Bronchial epithelial cell (primary cell): ENCODE measurements around the gene GRK5. TPM values are rescaled to one million over a fixed set of nuclear protein-coding genes. Genes with fewer than 3 reads are reported as not detected.

Experiments
- DNase-seq: peaks from one replicate; pipeline ENCODE4 v3.0.0-alpha.2; 2010; ENCODE audit warnings: low read depth
- FAIRE-seq: peaks from 2 replicates; lab custom pipeline; 2011; peaks lifted over from hg19 to GRCh38; lab: Jason Lieb, UNC
- H3K27me3 ChIP-seq: 2 replicates; pipeline ENCODE4 v1.5.1; 2011; ENCODE audit warnings: low read length; ENCODE audit not compliant: control insufficient read depth, insufficient read depth
- H3K36me3 ChIP-seq: 2 replicates; pipeline ENCODE4 v1.5.1; 2011; ENCODE audit warnings: low read length; ENCODE audit not compliant: control insufficient read depth, insufficient read depth
- H3K4me3 ChIP-seq: 2 replicates; pipeline ENCODE4 v1.5.1; 2011; ENCODE audit warnings: mild to moderate bottlenecking, low read depth, low read length, control low read depth
- total RNA-seq: library from RNA; depleted of rRNA; stranded (reverse); fragments of >200 nt; gene quantifications from 2 replicates; pipeline ENCODE4 v1.2.1, GENCODE V29; 2014
- TF ChIP-seq, protein P1 (sequence below): IDR thresholded peaks from 2 replicates; pipeline ENCODE4 v1.5.1; 2011; ENCODE audit warnings: mild to moderate bottlenecking, moderate library complexity, low read length, control low read depth, inconsistent platforms; ENCODE audit not compliant: insufficient read depth, severe bottlenecking

The GRK5 gene
- total RNA-seq, 1 donor from 2014 or later = 2.4 TPM

DNA sequence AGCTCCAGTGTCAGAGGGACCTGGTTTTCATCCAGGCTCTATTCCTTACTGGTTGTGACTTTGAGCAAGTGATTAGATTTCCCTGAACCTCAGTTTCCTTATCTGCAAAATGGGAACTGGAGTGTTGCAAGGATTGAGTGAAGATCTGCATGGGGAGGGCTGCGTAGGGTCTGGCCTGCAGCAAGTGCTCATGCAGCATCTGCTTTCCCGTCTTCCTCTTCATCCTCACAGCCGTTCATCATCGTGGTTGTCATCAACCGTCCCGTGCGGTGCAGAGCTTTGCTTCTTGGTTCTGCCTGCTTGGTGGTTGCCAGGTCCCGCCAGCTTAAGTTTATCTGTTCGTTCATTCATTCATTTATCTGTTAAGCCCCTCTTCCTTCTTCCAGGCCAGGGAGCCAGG is 135.0 kb downstream of the GRK5 start:
- Histone ChIP-seq H3K27me3 (no peaks in the 10 kb centered on the region), H3K36me3 (no peaks in the 10 kb centered on the region), H3K4me3 (no peak overlapping the region)
- no peak for FAIRE-seq
- DNase-seq = no peak
- TF ChIP-seq, protein P1, sequence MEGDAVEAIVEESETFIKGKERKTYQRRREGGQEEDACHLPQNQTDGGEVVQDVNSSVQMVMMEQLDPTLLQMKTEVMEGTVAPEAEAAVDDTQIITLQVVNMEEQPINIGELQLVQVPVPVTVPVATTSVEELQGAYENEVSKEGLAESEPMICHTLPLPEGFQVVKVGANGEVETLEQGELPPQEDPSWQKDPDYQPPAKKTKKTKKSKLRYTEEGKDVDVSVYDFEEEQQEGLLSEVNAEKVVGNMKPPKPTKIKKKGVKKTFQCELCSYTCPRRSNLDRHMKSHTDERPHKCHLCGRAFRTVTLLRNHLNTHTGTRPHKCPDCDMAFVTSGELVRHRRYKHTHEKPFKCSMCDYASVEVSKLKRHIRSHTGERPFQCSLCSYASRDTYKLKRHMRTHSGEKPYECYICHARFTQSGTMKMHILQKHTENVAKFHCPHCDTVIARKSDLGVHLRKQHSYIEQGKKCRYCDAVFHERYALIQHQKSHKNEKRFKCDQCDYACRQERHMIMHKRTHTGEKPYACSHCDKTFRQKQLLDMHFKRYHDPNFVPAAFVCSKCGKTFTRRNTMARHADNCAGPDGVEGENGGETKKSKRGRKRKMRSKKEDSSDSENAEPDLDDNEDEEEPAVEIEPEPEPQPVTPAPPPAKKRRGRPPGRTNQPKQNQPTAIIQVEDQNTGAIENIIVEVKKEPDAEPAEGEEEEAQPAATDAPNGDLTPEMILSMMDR = no peak

- H3K36me3 ChIP-seq = no peaks in the 10 kb centered on the region
- no peaks in the 10 kb centered on the region for H3K27me3 ChIP-seq
- FAIRE-seq = peak; percentile 82
- DNase-seq = no peak
- TF ChIP-seq, protein P1 = no peak
- no peak overlapping the region for H3K4me3 ChIP-seq
Measured at GRCh38 chr10:119343011-119343601, 135.7 kb downstream of the GRK5 start.

DNA sequence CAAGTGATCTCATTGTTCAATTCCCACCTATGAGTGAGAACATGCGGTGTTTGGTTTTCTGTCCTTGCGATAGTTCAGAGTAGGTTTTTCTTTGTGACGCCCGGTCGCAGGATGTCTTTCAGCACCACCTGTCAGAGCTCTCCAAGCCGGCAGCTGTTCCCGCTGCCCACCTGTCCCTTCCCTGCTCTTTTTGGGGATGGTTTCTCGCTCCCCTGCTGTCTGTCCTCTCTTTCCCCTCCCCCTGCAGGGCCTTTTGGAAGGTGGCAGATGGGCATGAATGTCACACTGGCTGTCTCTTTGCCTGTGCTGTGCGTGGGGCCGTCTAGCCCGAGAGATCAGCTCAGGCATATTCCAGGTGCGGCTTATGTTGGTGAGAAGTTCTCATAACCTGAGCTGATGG is 137.0 kb downstream of the GRK5 start:
- TF ChIP-seq, protein P1 = no peak
- DNase-seq (no peak), FAIRE-seq (no peak)
- no peak overlapping the region for H3K4me3 ChIP-seq
- H3K36me3 ChIP-seq = no peaks in the 10 kb centered on the region
- no peaks in the 10 kb centered on the region for H3K27me3 ChIP-seq

GRCh38 chr10:119346095-119346832 is 138.9 kb downstream of the GRK5 start:
- FAIRE-seq = no peak
- TF ChIP-seq, protein P1 = no peak
- Histone ChIP-seq H3K4me3 (no peak overlapping the region), H3K36me3 (no peaks in the 10 kb centered on the region), H3K27me3 (no peaks in the 10 kb centered on the region)
- DNase-seq = no peak

DNA sequence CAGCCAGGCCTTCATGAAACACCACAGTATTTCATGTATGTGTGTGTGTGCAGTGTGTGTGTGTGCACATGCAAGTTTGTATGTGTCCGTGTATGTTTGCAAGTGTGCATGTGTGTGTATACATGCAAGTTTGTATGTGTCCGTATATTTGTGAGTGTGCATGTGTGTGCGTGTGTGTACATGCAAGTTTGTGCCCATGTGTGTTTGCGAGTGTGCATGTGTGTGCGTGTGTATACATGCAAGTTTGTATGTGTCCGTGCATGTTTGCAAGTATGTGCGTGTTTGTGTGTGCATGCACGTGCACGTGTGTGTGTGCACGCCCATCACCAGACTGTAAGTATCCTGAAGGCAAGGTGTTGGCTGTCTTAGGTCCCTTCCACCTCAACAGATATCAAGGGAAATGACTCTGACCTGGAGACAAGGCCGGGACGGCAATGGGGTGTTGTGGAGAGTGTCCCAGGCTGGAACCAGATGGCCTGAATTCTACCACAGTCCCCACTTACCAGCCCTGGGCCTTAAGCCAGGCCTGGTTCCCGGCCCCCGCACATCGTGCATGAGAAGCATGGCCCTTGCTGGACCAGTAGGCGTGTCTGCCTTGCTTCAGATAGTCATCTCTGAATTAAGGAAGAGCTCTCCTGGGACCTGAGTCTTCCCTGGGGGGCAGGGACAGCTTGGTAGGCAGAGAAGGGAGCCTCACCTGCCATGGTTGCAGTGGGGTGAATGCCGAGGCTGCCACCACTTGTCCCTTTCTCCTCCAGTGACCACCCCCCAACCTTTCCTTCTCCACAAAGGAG is 140.0 kb downstream of the GRK5 start:
- Histone ChIP-seq H3K4me3 (no peak overlapping the region), H3K27me3 (no peaks in the 10 kb centered on the region), H3K36me3 (no peaks in the 10 kb centered on the region)
- TF ChIP-seq, protein P1 = no peak
- peak; percentile 98 for FAIRE-seq
- DNase-seq = no peak
